LoVo (cell line): ENCODE measurements around the gene DUSP1.

Experiments
- DNase-seq: peaks from one replicate; pipeline ENCODE4 v3.0.0-alpha.2; 2016; ENCODE audit warnings: low spot score

Gene DUSP1

DNA sequence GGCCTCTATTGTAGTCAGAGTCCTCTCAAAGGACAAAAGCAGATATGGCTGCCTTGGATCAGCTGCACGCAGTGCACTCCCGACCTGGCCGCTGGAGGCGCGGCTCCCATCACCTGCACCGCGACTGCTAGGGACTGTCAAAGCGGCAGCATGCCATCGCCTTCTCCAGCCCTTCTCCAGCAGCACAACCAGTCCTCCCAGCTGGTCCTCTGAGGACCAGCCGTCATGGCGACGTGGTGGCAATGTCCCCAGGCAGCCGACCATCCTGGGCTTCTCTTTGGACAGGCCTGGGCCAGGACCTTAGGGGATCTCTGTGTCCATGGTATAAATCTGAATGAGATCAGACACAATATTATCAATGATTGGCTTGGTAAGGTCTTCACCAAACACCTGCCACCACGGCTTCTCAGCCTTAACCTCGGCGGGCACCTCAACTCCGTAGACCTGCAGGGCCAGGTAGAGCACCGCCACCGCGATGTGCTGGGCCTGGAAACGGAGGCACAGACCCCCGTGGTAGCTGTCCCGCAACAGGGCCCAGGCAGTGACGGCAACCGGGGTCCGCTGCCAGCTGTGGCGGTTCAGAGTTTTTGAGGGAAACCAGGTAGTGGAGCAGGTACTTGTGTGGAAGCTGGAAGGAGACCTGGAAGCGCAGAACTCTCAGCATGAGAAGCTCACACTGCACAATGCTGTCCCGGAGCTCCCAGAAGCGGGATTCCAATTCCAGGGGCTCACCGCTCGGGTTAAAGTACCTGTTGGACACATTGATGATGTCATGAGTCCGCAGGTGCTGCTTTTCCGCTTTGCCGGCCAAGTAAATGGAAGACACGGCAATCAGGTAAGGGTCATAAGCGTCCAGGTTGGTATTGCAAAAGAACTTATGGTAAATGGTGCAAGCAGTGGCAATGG lies 8.5 kb downstream of the DUSP1 start:
- no peak for DNase-seq

DNA sequence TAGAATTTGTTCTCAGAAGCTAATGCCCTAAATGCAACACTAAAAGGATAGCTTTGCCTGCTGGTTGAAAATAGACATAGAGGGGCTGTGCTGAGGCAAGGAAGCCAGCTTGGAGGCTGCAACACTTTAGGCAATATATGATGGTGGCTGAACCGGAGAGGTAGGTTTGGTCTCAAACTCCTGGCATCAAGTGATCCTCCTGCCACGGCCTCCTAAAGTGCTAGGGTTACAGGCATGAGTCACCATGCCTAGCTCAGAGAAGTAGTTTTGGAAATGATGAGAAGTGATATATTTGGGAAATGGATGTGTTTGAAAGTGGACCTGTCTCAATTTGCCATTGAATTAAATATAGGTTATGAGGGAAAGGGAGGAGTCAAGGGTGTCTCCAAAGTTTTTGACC lies 10.0 kb downstream of the DUSP1 start:
- DNase-seq: no peak

DNA sequence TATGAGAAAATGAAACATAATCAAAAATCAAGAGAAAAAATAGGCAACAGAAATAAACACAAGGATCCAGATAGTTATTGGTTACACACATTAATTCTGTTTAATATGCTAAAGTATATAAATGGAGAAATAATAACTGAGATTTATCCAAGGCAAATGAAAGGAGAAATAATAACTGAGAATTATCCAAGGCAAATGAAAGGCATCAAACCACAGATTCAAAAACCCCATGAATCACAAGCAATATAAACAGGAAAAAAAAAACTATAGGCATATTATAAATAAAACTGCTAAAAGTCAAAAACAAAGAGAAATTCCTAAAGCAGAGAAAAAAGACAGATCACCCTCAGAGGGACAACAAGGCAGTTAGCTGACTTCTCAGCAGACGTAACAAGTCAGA lies 10.9 kb downstream of the DUSP1 start:
- no peak for DNase-seq

DNA sequence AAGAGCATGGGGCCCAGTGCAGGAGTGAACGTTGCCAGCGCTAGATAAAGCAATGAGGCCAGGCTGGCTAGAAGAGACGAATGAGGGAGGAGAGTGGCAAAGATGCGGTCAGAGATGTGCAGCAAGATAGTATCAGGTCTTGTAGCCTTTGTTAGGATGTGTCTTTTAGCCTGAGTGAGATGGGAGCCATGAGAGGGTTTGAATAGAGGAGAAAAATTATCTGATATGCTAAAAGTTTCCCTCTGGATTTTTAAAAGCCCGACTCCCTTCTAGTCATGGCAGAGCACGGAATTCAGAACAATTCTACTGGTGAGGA lies 12.2 kb downstream of the DUSP1 start:
- DNase-seq: no peak

DNA sequence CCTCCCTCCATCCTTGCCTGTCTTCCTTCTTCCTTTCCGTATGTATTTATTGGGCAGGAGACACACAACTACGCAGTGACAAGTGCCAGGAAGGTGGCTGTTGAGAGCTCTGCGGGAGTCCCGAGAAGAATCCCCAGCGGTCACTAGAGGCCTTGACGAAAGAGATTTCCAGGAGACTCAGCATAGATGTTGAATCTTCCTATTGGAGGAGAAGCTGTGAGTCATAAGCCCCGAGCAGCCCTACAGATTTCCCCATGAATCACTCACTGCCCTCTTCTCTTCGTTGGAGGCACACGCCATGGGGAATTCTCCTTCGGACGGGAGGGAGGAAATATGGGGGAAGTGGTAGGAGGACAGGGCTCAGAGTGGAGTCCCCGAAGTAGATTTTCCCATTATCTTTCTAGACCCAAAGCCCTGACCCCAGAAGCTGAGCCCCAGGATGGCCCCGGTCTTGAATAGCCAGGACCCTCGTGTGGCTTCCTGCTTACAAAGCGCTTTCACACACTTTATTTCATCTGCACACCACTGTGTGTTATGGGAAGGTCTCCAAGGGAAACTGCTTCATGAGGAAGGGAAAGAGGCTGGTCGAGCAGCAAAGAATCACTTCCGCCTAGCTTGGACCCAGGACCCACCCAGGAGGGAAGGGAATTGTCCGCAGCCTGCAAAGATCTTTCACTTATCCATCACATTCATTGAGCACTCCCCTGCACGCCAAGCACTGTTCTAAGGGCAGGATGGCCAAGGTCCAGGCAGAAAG lies 12.7 kb downstream of the DUSP1 start:
- DNase-seq: no peak

DNA sequence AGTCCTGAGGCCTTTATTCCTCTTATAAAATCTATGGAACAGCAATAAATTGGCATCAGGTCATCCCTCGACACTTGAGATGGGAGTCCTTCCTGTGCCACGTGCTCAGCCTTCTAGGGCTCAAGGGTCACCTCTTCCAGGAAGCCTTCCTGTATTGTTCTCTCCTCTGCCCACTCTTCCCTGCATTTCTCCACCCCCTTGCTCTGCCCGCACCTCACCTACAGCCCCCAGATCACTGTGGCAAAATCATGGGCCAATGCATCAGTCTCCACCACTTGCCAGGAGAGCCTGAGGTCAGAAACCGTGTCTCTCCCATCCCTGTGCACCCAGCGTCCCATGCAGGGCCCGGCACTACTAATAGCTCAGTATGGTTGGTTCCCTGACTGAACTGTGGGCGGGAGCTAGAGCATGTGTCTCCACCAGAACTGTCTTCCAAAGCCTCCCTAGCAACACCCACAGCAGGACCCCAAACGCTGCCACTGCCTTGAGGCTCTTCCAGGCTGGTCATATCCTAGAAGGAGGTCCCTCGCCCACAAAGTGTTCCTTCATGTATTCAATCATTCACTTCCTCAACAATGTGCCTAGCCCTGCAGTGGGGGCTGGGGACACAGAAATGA lies 13.5 kb downstream of the DUSP1 start:
- DNase-seq: no peak

DNA sequence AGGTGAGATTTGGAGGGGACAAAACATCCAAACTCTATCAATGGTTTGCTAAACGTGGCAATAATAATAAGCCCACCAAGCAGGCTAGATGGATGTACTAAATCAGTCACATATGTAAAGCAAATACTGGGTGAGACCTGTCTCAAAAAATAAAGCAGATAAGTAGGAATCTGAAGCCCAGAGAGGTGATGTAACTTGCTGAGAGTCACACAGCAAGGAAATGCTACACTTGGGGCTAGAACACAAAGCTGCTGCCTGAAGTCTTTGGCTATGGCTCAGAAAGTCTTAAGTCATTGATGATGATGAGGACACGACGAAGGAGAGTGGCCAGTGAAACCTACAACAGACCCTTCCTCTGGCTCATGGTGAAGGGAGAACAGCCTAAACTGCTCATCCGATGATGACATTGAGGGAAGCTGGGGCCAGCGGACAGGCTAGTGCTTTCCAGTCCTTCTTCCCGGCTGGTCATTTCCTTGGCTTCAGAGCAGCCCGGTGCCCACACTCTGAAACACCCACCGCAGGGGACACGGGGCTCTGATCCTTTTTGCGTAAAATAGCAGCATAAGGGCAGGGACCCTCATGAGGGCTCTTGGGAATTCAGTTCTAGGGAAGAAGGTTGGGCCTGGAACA lies 14.1 kb downstream of the DUSP1 start:
- DNase-seq: no peak

DNA sequence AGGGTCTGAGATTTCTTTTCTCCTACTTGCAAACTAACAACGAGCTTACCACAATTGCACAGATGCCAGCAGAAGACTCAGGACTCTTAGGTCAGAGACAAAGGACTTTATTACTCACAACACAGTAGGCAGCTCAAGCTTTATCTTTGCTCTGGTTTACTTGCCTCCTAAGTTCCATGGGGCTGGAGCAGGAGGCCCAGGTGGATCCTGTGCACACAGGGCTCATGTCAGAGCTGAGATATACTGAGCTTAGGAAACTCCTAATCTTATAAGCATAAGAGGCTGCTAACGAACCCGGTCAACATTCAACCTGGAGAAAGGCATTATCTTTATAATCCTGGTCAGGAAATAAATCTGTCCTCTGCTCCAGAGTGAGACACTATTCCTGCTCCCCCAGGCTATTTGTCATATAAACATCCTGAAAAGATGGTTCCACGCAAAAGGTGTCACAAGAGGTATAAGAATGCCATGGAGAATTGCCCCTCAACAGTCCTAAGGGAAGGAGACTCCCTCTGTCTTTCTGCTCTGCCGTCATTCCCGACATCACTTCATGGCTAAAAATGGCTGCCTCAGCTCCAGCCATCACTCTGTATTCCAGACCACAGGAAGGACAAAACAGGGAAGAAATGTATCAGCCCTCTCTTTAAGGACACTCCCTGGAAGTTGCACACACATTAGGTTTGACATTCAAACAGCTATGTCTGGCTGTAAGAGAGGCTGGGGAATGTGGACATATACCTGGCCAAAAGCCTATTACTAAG lies 16.2 kb downstream of the DUSP1 start:
- DNase-seq: no peak

DNA sequence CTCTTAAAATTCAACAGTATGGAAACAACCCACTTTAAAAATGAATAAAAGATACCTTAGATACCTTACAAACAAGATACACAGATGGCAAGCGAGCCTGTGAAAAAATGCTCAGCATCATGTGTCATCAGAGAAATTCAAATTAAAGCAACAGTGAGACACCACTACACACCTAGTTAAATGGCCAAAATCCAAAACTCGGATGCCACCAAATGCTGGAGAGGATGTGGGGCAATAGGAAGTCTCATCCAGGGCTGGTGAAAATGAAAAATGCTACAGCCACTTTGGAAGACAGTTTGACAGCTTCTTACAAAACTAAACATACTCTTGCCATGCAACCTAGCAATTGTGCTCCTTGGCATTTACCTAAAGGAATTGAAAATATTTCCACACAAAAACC lies 17.9 kb downstream of the DUSP1 start:
- no peak for DNase-seq

DNA sequence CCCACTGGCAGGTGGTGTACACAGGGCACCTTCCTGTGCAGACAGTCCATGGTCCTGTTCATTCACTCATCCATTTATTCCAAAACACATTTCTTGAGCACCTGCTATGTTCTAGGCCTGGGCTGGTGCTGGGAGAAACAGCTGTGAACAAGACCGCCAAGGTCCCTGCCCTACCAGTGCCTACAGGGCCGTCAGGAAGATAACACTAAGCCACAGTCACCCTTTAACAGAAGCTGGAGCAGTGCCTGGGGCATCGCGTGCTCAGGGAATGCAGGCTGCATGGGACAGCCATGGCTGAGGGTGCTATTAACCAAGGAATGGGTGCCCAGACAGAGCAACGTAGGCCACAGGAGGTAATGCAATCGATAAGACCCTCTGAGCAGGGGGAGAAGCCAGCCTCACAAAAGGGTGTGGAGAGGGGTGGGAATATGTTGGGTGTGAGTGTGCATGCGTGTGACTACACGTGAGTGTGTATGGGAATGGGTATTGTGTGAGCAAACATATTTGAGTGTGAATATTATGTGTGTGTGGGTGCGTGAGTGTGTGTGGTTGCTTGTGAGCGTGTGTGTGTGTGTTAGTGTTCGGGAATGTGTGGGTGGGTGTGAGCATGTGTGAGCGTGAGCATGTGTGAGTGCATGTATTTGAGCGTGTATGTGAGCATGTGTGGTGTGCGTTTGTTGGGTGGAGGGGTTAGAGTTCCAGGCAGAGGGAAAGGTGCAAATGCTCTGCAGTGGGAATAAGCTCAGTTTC lies 19.1 kb downstream of the DUSP1 start:
- DNase-seq: no peak

DNA sequence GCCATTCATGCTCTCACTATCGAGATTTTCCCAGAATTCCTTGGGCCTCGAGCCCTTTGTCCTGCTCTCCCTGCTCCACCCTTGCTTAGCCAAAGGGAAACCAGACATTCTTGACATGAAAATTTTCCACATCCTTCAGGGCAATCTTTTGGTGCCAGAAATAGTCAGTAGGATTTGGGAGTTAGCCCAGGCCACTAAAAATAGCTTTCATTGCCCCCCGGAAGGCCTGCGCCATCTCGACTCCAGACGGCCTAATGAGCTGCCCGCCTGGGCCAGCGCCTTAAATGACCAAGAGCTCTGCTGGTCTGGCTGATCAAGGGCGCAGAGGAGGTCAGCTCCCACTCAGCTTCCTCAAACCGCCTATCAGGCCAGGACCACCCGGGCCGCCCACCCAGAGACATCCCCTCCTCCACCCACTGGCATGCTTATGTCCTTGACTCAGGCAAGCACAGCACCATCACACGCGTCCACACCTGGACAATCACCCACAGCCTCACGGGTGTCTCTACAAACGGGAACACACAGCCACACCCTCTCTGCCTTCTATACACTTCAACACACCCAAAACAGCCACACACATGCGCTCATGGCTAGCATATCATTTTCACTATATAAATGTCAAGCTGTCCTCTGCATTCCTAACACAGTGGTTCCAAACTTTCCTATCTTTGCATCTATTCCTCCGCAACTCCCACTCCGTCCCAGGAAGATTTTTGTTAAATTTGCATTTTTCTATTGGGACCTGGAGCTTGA lies 20.9 kb downstream of the DUSP1 start:
- DNase-seq: no peak

DNA sequence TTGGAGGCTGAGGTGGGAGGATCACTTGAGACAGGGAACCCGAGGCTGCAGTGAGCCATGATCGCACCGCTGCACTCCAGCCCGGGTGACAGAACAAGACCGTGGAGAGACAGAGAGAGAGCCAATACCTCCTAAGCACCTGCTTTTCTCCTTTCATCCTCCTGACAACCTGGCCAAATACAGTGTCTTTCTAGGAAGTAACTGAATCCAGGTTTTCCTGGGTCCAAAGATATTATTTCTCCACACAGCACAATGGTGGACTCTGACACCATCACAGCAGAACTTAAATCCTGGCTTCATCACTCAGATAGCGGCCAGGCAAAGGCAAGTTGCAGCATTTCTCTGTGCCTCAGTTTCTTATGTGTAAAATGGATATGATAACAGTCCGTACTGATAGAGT lies 21.9 kb downstream of the DUSP1 start:
- no peak for DNase-seq

DNA sequence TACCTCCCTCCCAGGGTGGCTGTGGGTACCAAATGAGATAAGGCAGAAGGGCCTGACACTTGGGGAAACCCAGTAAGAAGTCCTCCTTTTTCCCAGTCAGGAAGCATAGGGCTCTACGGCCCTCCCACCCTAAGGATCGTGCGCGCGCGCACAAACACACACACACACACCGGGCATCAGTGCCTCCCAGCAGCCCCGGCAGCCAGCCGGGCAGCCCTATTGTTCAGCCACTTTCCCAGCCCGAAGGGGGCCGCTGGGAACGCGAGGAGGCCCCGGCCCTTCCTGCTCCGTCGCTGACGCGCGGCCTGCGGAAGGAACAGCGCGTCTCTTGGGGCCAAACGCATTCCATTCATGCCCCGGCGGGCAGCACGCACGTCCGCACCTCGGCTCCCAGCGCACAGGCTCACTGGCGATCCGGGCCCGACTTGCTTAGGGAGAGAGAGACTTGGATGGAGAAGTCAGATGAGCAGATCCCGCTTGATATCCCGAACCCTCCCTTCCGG lies 22.6 kb downstream of the DUSP1 start:
- DNase-seq: no peak

DNA sequence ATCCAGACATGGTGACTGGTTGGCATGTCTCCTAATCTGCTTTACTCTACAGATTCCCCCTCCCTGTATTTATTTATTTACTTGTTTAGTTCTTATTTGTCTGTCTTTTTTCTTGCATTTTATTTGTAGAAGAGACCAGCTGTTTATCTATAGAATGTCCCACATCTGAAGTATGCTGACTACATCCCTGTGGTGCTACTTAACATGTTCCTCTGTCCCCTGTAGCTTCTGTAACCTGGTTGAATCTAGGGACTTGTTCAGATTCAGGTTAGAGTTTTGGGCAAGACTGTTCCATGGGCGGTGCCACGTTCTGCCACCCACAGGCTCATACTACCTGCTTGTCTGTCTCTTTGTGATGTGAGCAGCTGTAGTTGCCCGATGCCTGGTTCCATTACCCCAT lies 23.5 kb downstream of the DUSP1 start:
- DNase-seq: no peak

DNA sequence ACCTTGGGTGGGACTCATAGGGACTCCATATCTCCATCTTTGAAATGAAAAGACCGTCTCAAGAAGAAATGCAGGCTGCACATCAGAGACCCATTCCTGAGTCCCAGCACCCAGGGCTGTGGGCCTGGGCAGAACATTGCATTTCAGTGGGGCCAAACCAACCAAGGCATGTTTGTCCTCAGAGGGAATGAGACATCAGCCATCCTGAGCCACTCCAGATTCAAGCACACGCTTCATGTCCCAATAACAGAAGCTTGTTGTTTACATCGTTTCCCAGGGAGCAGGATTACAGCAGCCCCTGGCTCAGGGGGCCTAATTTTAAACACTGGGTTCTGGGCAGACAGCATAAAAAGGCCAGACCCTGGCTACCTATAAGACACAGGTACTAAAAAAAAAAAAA lies 24.3 kb downstream of the DUSP1 start:
- no peak for DNase-seq

DNA sequence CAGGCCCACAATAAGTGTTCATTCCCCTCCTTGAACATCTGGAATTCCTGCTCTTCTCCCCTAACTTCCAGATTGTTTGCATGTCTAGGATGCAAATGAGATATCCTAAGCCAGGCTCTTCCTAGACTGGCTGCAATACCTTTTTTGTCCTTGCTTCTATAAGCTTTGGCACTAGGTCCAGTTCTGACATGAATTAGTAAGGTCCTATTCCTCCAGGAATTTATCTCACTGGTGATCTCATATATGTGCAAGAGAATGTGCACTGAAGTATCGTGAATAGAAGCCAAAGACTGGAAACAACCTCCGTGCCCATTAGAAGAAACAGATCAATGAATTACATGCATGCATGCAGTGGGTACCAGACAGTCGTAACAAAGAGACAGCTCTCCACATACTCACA lies 25.2 kb downstream of the DUSP1 start:
- no peak for DNase-seq

DNA sequence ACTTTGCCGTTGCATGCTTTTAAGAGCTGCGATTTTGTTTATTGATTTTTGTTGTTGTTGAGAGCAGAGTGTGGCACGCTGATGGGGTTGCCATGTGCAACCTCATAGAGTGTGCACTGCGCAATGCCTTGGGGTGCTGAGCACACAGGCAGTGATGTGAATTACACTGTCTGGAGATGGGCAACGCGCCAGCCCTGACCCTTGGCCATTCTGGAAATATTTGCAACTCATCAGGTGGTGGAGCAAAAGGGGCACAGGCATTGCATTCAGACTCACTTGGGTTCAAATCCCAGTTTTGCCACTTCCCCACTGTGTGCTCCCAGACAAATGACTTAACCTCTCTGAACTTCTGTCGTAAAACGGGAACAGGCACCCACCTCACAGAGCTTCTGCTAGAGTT lies 25.6 kb downstream of the DUSP1 start:
- DNase-seq: no peak

DNA sequence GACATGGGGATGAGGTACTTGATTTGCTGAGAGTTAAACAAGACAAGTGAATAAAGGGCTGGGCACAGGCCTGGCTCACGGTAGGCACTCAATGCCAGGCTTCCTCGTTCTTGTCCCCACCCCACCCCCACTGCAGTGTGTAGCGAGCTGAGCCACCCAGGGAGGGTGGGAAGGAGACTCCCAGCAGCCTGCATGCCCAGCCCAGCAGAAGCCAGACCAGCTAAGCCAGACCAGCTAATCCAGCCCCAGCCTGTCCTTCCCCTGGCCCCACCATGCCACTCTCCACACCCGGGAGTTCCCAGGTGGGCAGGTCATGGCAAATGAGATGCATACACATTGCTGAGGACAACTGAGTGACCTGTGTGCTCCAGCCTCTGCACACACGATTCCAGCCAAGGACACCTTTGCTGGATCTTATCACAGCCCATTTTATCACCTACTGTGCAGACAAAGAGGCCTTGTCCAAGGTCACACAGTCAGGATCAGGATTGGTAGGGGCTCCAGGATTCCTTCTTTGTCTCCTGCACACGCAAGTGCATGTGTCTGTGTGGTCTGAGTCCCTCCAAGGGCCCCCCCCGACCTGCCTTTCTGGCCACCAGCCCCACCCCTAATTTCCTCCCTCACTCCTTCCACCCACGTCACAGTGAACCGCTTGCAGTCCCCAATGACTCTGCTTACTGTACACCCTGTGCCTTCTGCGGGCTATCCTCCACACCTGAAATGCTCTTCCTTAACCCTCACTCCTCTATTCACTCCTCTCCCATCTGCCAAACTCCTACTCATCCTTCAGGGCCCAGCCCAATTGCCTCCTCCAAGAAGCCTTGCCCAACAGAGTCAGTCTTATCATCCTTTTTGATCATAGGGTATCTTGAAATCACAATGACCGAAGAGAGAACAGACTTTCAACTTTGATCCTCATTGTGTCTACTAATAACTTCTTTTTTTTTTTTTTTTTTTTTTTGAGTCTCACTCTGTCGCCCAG lies 26.6 kb downstream of the DUSP1 start:
- DNase-seq: no peak
